NT2/D1 (cell line): ENCODE measurements around the gene SMC2.

Experiments
- DNase-seq: peaks from one replicate; pipeline ENCODE4 v3.0.0-alpha.2; 2011; ENCODE audit warnings: low read depth, low spot score
- H3K27me3 ChIP-seq: 2 replicates; pipeline ENCODE4 v1.6.0; 2011; ENCODE audit warnings: mild to moderate bottlenecking; ENCODE audit not compliant: insufficient read length, insufficient read depth
- H3K36me3 ChIP-seq: 2 replicates; pipeline ENCODE4 v1.6.1; 2011; ENCODE audit warnings: mild to moderate bottlenecking, low read length, mixed read lengths; ENCODE audit not compliant: insufficient read depth, insufficient read length
- H3K4me1 ChIP-seq: 2 replicates; pipeline ENCODE4 v1.5.1; 2011; ENCODE audit not compliant: insufficient read depth, insufficient read length
- H3K4me3 ChIP-seq: 2 replicates; pipeline ENCODE4 v1.5.1; 2011; ENCODE audit warnings: low read depth; ENCODE audit not compliant: insufficient read length
- H3K9ac ChIP-seq: 2 replicates; pipeline ENCODE4 v1.6.0; 2011; ENCODE audit warnings: low read depth; ENCODE audit not compliant: insufficient read length
- H3K9me3 ChIP-seq: 2 replicates; pipeline ENCODE4 v1.5.1; 2011; ENCODE audit warnings: mild to moderate bottlenecking, low read length; ENCODE audit not compliant: insufficient read depth
- SUZ12 ChIP-seq: IDR thresholded peaks from 2 replicates; pipeline ENCODE4 v1.6.1; 2011; ENCODE audit not compliant: insufficient read length, insufficient read depth; ENCODE audit errors: extremely low read depth
- YY1 ChIP-seq: IDR thresholded peaks from 2 replicates; pipeline ENCODE4 v1.6.1; 2011; ENCODE audit not compliant: insufficient read length, insufficient read depth
- ZNF274 ChIP-seq: IDR thresholded peaks from 2 replicates; pipeline ENCODE4 v1.6.1; 2011; ENCODE audit warnings: mild to moderate bottlenecking, low read depth, low read length

The SMC2 gene

GRCh38 chr9:104104360-104104759, 10.3 kb downstream of the SMC2 start:
- TF ChIP-seq SUZ12 (no peak), YY1 (no peak), ZNF274 (no peak)
- DNase-seq, result no peak
- H3K36me3 ChIP-seq, result peaks cover 97% of the 10 kb centered on the region

GRCh38 chr9:104107799-104108198, 13.7 kb downstream of the SMC2 start:
- Histone ChIP-seq H3K9ac (no peak overlapping the region), H3K4me1 (no peaks in the 10 kb centered on the region), H3K27me3 (no peaks in the 10 kb centered on the region), H3K9me3 (no peaks in the 10 kb centered on the region), H3K4me3 (no peak overlapping the region), H3K36me3 (peaks cover 69% of the 10 kb centered on the region)
- DNase-seq, result no peak
- TF ChIP-seq ZNF274, result no peak
- no peak for TF ChIP-seq SUZ12
- no peak for TF ChIP-seq YY1

More at GRCh38 chr9:104104360-104104759, 10.3 kb downstream of the SMC2 start:
- no peaks in the 10 kb centered on the region for H3K9me3 ChIP-seq
- no peak overlapping the region for H3K9ac ChIP-seq
- H3K4me1 ChIP-seq, result no peaks in the 10 kb centered on the region
- no peaks in the 10 kb centered on the region for H3K27me3 ChIP-seq
- H3K4me3 ChIP-seq, result no peak overlapping the region

- Histone ChIP-seq H3K4me3 (no peak overlapping the region), H3K9ac (no peak overlapping the region), H3K4me1 (no peaks in the 10 kb centered on the region), H3K36me3 (peaks cover 70% of the 10 kb centered on the region), H3K9me3 (no peaks in the 10 kb centered on the region), H3K27me3 (no peaks in the 10 kb centered on the region)
- TF ChIP-seq ZNF274 (no peak), YY1 (no peak), SUZ12 (no peak)
- DNase-seq, result no peak
These were observed 14.2 kb downstream of the SMC2 start for GRCh38 chr9:104108315-104108714.

GRCh38 chr9:104110509-104110908, 16.4 kb downstream of the SMC2 start:
- H3K36me3 ChIP-seq, result peaks cover 68% of the 10 kb centered on the region
- no peaks in the 10 kb centered on the region for H3K9me3 ChIP-seq
- no peak overlapping the region for H3K9ac ChIP-seq
- TF ChIP-seq ZNF274, result no peak
- no peak for TF ChIP-seq SUZ12
- TF ChIP-seq YY1, result no peak
- DNase-seq, result no peak
- no peaks in the 10 kb centered on the region for H3K27me3 ChIP-seq
- no peak overlapping the region for H3K4me3 ChIP-seq
- no peaks in the 10 kb centered on the region for H3K4me1 ChIP-seq

GRCh38 chr9:104118916-104119315, 24.8 kb downstream of the SMC2 start:
- no peak for TF ChIP-seq YY1
- TF ChIP-seq ZNF274, result no peak
- no peak for TF ChIP-seq SUZ12
- no peak for DNase-seq
- Histone ChIP-seq H3K9ac (no peak overlapping the region), H3K4me3 (no peak overlapping the region), H3K36me3 (peaks cover 83% of the 10 kb centered on the region), H3K9me3 (no peaks in the 10 kb centered on the region), H3K4me1 (no peaks in the 10 kb centered on the region), H3K27me3 (no peaks in the 10 kb centered on the region)

GRCh38 chr9:104121022-104121421, 26.9 kb downstream of the SMC2 start:
- Histone ChIP-seq H3K27me3 (no peaks in the 10 kb centered on the region), H3K9ac (no peak overlapping the region), H3K4me1 (no peaks in the 10 kb centered on the region), H3K9me3 (no peaks in the 10 kb centered on the region), H3K36me3 (peaks cover 82% of the 10 kb centered on the region), H3K4me3 (no peak overlapping the region)
- TF ChIP-seq ZNF274, result no peak
- no peak for TF ChIP-seq SUZ12
- no peak for TF ChIP-seq YY1
- DNase-seq, result no peak

GRCh38 chr9:104138243-104138868, 44.2 kb downstream of the SMC2 start:
- Histone ChIP-seq H3K9ac (no peak overlapping the region), H3K9me3 (0 out of 2 replicates have a peak, but pooled peaks cover 5% of the 10 kb centered on the region), H3K4me1 (no peaks in the 10 kb centered on the region), H3K27me3 (no peaks in the 10 kb centered on the region), H3K36me3 (peaks cover 53% of the 10 kb centered on the region), H3K4me3 (no peak overlapping the region)
- no peak for DNase-seq
- TF ChIP-seq ZNF274 (no peak), SUZ12 (no peak), YY1 (no peak)
